Activated CD4-positive, alpha-beta T cell treated with anti-CD3 and anti-CD28 coated beads, Interleukin-2, amount 10 ng/mL, durations not matched to agents 24 days and 14 days (primary cell): ENCODE measurements around the gene UMAD1. TPM values are rescaled to one million over a fixed set of nuclear protein-coding genes. Genes with fewer than 3 reads are reported as not detected.

Experiments
- DNase-seq: peaks from one replicate; pipeline ENCODE4 v3.0.0; 2022
- H3K27ac Mint-ChIP-seq: one replicate; pipeline ENCODE4 v1.8.0; 2022; ENCODE audit warnings: mild to moderate bottlenecking, mixed read lengths
- H3K27me3 Mint-ChIP-seq: one replicate; pipeline ENCODE4 v1.8.0; 2022; ENCODE audit warnings: mixed read lengths
- H3K36me3 Mint-ChIP-seq: one replicate; pipeline ENCODE4 v1.8.0; 2022; ENCODE audit warnings: low read depth, mild to moderate bottlenecking, mixed read lengths
- H3K4me1 Mint-ChIP-seq: one replicate; pipeline ENCODE4 v1.8.0; 2021; ENCODE audit warnings: mixed read lengths
- H3K4me3 Mint-ChIP-seq: one replicate; pipeline ENCODE4 v1.8.0; 2022; ENCODE audit warnings: mild to moderate bottlenecking, moderate library complexity, mixed read lengths
- H3K9me3 Mint-ChIP-seq: one replicate; pipeline ENCODE4 v1.8.0; 2021; ENCODE audit warnings: mixed read lengths
- intact Hi-C: fragments of 100-400 bp; cut with micrococcal nuclease; formaldehyde crosslinking; loops from one replicate; pipeline ENCODE4 v1.15.1; 2023
- total RNA-seq: library from RNA; stranded (reverse); gene quantifications from 2 replicates; pipeline ENCODE4 v1.2.3, GENCODE V29; 2022

Gene UMAD1
- total RNA-seq, 1 donor from 2014 or later, result 11.8 TPM

DNA sequence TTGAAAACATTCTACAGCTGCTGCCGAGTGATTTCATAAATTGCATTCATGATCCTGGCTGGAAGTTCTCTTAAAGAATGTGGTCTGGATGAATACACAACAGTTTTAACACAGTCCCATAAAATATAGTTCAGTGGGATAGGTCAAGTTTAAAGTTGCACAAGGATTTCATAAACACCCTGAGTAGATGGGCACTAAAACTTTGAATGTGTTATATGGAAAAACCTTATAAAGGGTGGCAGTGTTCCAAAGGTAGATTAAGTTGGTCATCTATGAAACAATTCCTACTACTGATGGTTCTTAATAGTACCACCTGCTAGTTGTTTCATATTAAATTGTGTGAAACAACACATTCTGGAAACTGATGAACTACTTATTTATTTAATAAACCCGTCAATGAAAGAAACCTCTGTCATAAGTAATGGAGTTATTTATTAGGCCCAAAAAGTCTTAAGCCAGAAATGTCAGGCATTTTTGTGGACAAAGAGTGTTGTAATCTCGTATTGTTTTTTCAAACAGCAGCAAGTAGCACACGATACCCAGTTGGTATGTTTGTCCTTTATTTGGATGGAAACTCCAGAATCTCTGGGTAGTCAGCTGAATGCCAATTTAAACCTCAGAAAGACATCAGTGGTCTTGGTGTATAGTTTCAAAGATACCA lies 92.2 kb downstream of the UMAD1 start:
- Mint-ChIP-seq H3K4me1 (no peaks in the 10 kb centered on the region), H3K9me3 (no peaks in the 10 kb centered on the region), H3K27me3 (no peaks in the 10 kb centered on the region), H3K36me3 (no peaks in the 10 kb centered on the region), H3K4me3 (no peak overlapping the region), H3K27ac (no peak overlapping the region)
- intact Hi-C loops, result no loop called here
- no peak for DNase-seq

DNA sequence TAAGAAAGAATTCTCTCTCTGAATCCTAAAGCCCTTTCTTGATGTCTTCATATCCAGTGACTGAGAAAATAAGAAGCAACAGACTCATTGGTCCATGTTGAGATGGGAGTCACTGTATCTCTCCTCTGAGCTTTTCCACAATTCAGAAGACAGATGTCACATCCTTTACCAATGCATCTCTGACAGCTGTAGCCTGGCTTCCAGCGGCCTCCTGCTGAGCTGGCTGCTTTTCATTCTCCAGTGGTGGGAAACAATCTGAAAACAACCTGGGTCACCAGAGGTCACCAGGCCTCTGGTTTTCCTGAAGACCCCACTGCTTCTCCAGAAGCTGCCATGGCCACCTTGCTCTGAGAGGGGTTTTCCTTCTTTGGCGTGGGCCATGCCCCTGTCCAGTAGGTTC lies 96.1 kb downstream of the UMAD1 start:
- Mint-ChIP-seq H3K27ac (no peak overlapping the region), H3K36me3 (no peaks in the 10 kb centered on the region), H3K4me1 (peaks cover 2% of the 10 kb centered on the region), H3K9me3 (no peaks in the 10 kb centered on the region), H3K4me3 (no peak overlapping the region), H3K27me3 (no peaks in the 10 kb centered on the region)
- intact Hi-C loops, result no loop called here
- DNase-seq, result no peak

DNA sequence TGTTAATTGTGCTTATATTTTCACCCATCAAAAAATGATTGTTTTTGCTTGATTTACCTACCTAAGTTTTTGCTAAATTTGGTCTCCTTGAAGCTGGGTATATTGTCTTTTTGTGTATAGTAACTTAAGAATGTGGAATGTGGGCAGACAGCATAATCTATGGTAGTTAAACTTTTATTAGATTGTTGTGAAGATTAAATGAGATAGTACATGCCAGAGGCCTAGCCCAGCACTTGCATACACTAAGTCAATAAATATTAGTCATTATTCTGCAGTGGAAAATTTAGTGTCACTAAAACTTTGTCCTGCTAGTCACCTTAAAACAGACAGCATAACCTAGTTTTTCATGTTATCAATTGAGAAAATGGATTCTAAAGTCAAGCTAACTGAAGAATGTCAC lies 97.1 kb downstream of the UMAD1 start:
- intact Hi-C loops, result no loop called here
- no peak overlapping the region for H3K4me3 Mint-ChIP-seq
- no peak for DNase-seq
- H3K9me3 Mint-ChIP-seq, result no peaks in the 10 kb centered on the region
- no peaks in the 10 kb centered on the region for H3K27me3 Mint-ChIP-seq
- no peaks in the 10 kb centered on the region for H3K36me3 Mint-ChIP-seq
- no peak overlapping the region for H3K27ac Mint-ChIP-seq
- peaks cover 2% of the 10 kb centered on the region for H3K4me1 Mint-ChIP-seq

DNA sequence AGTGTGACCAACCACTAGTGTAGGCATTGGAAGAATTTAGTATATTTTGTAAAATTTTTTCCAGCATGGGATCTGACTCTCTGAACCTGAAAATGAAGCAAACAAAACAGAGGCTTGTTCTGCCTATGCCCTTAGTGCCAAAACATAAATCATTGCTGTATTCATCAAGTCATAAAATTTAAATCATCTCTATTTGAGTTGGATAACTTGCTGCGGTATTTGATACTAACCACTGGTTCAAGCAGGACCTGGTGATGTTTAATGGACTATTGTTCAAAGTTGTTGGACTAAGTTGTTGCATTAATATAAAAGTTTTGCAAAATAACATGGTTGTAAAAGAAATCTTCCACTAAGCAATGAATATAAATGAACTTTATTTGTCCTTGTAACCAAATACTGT lies 97.6 kb downstream of the UMAD1 start:
- no peaks in the 10 kb centered on the region for H3K9me3 Mint-ChIP-seq
- H3K27me3 Mint-ChIP-seq, result no peaks in the 10 kb centered on the region
- no peak overlapping the region for H3K27ac Mint-ChIP-seq
- peaks cover 2% of the 10 kb centered on the region for H3K4me1 Mint-ChIP-seq
- no peaks in the 10 kb centered on the region for H3K36me3 Mint-ChIP-seq
- intact Hi-C loops, result no loop called here
- no peak overlapping the region for H3K4me3 Mint-ChIP-seq
- DNase-seq, result no peak

DNA sequence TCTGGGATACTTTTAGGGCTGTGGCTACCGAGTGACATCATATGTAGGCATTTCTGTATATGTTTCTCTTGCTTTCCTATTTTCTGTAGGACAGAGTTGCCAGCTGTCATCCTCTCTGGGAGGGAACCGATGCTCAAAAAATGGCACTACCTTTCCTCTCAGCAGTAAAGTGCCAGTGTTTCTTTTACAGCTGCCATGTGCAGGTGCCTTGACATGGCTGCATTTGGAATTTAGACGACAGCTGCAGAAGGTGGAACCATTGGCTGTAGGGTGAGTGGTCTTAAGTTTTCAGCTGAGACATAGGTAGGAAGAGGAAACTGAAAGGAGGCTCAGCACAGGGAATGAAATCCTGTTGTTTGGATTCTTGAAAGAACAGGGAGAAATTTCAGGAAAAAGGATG lies 98.1 kb downstream of the UMAD1 start:
- no peaks in the 10 kb centered on the region for H3K36me3 Mint-ChIP-seq
- intact Hi-C loops, result no loop called here
- H3K27ac Mint-ChIP-seq, result no peak overlapping the region
- peaks cover 2% of the 10 kb centered on the region for H3K4me1 Mint-ChIP-seq
- H3K4me3 Mint-ChIP-seq, result no peak overlapping the region
- no peak for DNase-seq
- H3K27me3 Mint-ChIP-seq, result no peaks in the 10 kb centered on the region
- no peaks in the 10 kb centered on the region for H3K9me3 Mint-ChIP-seq

DNA sequence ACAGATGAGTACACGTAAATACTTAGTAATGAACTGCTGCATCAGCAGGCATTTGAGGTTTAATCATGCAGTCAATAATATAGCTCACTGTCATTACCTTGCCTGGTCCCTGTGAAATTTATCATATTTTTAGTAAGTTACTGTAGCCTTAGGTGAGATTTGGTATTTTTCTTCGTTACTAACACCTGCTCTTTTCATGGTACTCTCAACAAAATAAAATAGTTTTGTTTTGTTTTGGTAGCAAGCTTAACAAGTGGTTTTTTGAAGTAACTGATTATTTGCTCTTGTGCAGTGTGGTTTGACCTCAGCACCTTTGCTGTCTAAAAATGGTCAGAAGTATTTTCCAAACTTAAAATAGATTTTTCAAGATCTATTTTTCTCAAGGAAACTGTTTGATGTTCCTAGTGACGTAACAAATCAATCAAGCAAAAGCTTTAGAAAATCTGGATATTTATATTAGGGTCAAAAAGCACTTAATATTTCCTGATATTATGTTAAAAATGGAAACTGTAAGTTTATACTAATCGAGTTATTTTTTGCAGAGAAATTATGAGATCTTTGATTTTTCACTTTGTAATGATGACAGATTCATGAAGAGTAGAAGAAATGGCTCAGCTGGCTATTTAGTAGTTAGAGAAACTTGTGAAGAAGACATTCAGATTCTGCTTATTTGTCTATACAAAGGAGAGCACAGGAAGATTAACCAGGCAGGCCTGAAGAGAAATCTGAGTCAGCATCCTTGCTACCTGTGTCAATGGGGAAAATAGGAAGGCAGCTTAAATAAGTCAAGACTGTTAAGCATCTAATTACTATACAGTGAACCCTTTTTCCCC lies 98.9 kb downstream of the UMAD1 start:
- Mint-ChIP-seq H3K4me1 (peaks cover 2% of the 10 kb centered on the region), H3K4me3 (no peak overlapping the region), H3K9me3 (no peaks in the 10 kb centered on the region), H3K36me3 (no peaks in the 10 kb centered on the region), H3K27me3 (no peaks in the 10 kb centered on the region), H3K27ac (no peak overlapping the region)
- DNase-seq, result no peak
- intact Hi-C loops, result no loop called here

DNA sequence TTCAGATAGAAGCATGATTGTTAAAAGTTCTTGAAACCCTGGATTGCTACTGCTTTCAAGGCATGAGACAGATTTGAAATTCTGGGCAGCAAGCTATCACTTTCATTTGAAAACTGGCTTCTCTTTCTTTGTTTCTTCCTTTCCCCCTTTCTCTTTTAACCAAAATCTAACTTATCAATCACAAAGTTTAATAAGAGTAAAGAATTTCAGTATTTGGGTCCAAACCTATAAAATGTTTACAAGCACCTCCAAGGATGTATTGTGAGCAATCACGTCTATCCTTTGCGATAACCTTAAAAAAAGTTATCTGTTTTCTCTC lies 99.4 kb downstream of the UMAD1 start:
- Mint-ChIP-seq H3K9me3 (no peaks in the 10 kb centered on the region), H3K27me3 (no peaks in the 10 kb centered on the region), H3K27ac (no peak overlapping the region), H3K4me3 (no peak overlapping the region), H3K36me3 (no peaks in the 10 kb centered on the region), H3K4me1 (peaks cover 2% of the 10 kb centered on the region)
- DNase-seq, result no peak
- intact Hi-C loops, result no loop called here

DNA sequence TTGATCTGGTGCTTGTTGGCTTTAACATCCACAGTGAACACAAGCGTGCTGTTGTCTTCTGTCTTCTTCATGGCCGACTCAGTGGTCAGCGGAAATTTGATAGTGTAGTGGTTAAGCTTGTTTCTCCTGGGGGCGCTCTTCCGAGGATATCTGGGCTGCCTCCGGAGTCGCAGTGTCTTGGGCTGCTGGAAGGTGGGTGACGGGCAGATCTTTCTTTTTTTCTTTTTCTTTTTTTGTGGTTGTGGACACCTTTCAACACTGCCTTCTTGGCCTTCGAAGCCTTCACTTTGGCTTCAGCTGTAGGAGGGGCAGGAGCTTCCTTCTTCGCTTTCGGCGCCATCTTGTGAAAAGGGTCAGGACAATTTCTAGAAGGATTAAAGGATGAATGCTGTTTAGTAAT lies 101.7 kb downstream of the UMAD1 start:
- Mint-ChIP-seq H3K36me3 (no peaks in the 10 kb centered on the region), H3K4me1 (peaks cover 2% of the 10 kb centered on the region), H3K27me3 (no peaks in the 10 kb centered on the region), H3K4me3 (no peak overlapping the region), H3K9me3 (no peaks in the 10 kb centered on the region), H3K27ac (no peak overlapping the region)
- intact Hi-C loops, result no loop called here
- DNase-seq, result no peak

DNA sequence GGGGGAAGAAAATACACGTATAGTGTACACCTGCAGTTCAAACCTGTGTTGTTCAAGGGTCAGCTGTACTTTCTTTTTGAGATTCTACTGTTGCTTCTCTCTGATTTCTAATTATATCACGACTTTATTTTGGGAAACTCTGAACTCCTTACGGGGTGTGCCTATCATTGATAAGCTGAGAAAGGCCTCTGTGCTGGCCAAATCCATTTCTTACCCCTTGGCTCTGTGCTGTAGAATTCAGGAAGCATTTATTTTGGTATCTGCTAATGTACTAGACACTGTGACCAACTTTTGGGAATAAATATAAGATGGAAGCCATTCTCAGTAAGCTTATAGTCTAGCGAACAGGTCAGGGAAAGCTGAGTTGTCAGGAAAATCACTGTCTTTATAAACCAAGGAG lies 104.7 kb downstream of the UMAD1 start:
- no peak for DNase-seq
- H3K4me1 Mint-ChIP-seq, result no peaks in the 10 kb centered on the region
- no peak overlapping the region for H3K4me3 Mint-ChIP-seq
- H3K36me3 Mint-ChIP-seq, result no peaks in the 10 kb centered on the region
- H3K9me3 Mint-ChIP-seq, result no peaks in the 10 kb centered on the region
- intact Hi-C loops, result no loop called here
- no peaks in the 10 kb centered on the region for H3K27me3 Mint-ChIP-seq
- no peak overlapping the region for H3K27ac Mint-ChIP-seq

DNA sequence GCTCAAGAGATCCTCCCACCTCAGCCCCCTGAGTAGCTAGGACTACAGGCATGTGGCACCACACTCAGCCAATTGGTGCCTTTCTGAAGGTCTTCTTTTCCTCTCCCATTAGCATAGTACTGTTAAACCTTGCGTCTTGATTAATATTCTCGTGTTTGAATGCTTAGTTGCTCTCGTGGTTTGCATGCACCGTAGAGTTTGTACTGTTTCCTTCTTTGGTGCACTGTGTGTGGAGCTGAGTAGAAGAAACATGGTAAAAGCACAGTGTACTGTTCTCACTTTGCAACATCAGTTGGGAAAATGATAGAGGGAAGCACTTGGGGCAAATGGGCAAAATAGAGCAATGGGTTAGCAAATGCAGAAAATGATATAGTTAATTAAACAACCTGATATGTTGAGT lies 105.4 kb downstream of the UMAD1 start:
- Mint-ChIP-seq H3K27me3 (no peaks in the 10 kb centered on the region), H3K9me3 (no peaks in the 10 kb centered on the region), H3K4me3 (no peak overlapping the region), H3K36me3 (no peaks in the 10 kb centered on the region), H3K4me1 (peaks cover under 1% of the 10 kb centered on the region), H3K27ac (no peak overlapping the region)
- intact Hi-C loops, result no loop called here
- DNase-seq, result no peak

DNA sequence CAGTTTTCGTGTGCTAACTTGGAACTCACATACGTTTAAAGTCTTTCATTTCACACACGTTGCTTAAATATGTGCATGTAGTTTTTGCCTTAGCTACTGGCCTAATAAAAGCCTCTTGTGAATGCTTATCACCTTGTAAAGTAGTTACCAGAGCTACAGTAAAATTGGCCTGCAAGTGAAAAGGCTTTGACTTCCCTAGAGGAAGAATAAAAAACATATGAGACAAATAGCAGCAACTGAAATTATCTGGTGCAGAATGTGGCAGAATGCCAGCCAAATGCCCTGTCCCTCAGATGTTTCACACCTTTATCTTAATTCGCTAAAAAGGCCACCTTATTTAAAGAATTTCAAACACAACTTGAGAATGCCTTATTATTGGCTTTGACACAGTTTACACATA lies 105.9 kb downstream of the UMAD1 start:
- intact Hi-C loops, result no loop called here
- no peaks in the 10 kb centered on the region for H3K9me3 Mint-ChIP-seq
- H3K27ac Mint-ChIP-seq, result no peak overlapping the region
- H3K27me3 Mint-ChIP-seq, result no peaks in the 10 kb centered on the region
- DNase-seq, result no peak
- H3K4me3 Mint-ChIP-seq, result no peak overlapping the region
- no peaks in the 10 kb centered on the region for H3K36me3 Mint-ChIP-seq
- H3K4me1 Mint-ChIP-seq, result peaks cover 4% of the 10 kb centered on the region

DNA sequence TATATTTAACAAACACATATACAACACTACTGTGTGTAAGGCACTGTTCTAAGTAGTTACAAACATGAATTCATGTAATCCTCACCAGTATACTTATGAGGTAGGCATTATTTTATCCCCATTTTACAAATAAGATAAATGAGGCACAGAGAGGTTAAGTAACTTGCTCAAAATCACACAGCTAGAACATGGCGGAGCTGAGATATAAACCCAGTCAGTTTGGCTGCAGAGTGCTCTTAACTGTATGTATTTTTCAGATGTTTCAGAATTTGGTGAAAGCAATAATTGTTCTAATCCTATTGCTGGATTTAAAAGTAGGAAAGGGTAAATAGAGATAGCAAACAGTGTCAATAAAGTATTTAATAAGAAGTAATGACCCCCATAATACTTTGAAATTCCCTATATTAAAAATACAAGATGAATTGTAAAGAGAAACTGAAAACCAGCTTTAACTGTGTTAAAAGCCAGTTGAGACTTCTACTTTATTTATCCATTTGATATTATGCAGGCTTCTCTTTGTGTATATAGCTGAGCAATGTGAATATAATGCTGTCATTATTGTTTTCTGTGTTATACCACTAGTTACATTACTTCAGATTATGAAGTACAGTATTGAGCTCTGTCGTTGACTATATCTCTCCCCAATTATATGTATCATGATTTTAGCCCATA lies 110.2 kb downstream of the UMAD1 start:
- no peak overlapping the region for H3K4me3 Mint-ChIP-seq
- peaks cover 4% of the 10 kb centered on the region for H3K4me1 Mint-ChIP-seq
- H3K9me3 Mint-ChIP-seq, result no peaks in the 10 kb centered on the region
- intact Hi-C loops, result no loop called here
- H3K27ac Mint-ChIP-seq, result no peak overlapping the region
- no peak for DNase-seq
- H3K27me3 Mint-ChIP-seq, result no peaks in the 10 kb centered on the region
- no peaks in the 10 kb centered on the region for H3K36me3 Mint-ChIP-seq

DNA sequence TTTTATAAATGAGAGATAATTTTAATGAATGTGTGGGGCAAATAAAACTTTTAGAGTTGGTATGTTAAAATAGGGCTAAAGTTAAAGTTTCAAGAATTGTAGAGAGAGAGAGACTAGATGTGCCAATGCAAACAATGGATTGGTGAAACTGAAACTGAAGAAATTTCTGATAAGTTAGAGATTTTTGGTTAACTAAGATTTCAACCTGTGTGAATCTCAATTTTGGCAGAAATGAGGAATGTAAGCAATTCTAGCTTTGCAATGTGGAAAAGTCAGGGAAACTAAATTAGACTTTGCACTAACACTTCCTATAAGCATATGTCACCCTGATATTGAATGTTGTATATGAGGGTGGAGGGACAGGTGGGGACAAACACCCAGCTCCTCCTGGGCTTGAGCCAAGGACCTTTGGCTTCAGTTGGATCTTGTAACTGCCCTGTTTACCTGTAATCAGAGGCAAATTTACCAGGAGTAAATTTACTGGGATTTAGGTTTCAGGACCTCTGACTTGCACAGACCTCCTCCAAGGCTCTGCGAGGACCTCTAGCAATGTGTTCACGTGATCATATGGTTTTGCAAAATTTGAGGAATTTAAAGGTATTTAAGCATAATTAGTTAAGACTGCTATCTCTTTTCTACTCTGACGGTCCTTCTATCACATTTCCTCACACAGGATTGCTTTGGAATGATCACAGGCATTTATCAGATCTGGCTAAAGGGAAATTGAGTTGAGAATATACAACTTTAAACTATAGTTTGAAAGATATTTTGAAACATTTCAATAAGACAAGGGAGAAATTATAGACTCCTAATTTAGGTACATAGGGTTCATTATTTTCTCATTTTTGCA lies 110.9 kb downstream of the UMAD1 start:
- no peak for DNase-seq
- no peaks in the 10 kb centered on the region for H3K9me3 Mint-ChIP-seq
- no peak overlapping the region for H3K4me3 Mint-ChIP-seq
- H3K27ac Mint-ChIP-seq, result no peak overlapping the region
- no peaks in the 10 kb centered on the region for H3K27me3 Mint-ChIP-seq
- H3K36me3 Mint-ChIP-seq, result no peaks in the 10 kb centered on the region
- peaks cover 4% of the 10 kb centered on the region for H3K4me1 Mint-ChIP-seq
- intact Hi-C loops, result no loop called here

DNA sequence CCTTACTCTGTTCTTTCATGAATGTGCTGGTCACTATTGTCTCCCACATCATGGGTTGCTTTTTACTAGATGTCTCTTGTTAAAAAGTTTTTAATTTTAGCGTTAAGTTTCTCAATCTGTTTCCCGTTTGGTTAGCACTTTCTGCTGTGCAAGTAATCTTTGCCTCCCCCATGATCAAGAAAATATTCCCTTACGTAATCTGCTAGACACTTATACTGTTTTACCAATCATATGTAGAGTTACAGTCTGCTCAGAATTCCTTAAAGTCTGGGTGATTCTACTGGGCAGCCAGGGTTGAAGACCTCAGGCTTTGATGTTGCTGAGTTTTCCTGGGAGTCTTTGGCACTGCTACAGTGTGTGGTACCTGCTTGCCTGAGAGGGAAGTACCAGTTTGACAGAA lies 116.0 kb downstream of the UMAD1 start:
- peaks cover 3% of the 10 kb centered on the region for H3K4me1 Mint-ChIP-seq
- H3K27ac Mint-ChIP-seq, result no peak overlapping the region
- intact Hi-C loops, result no loop called here
- DNase-seq, result no peak
- no peaks in the 10 kb centered on the region for H3K27me3 Mint-ChIP-seq
- no peaks in the 10 kb centered on the region for H3K36me3 Mint-ChIP-seq
- no peaks in the 10 kb centered on the region for H3K9me3 Mint-ChIP-seq
- H3K4me3 Mint-ChIP-seq, result no peak overlapping the region
